HEK293 (cell line): Measurements from ENCODE around the gene LPCAT1.

Experiments used
- CTCF ChIA-PET: fragments of 350-600 bp; formaldehyde crosslinking; extraction: SDS; loops from one replicate; lab custom pipeline; 2021; ENCODE audit warnings: antibody characterized with exemption; lab: Yijun Ruan, JAX
- POLR2A ChIA-PET: fragments of 300-600 bp; formaldehyde crosslinking; extraction: SDS; loops from one replicate; lab custom pipeline; 2020; ENCODE audit warnings: antibody characterized with exemption, inconsistent platforms; lab: Yijun Ruan, JAX
- H3K27ac ChIP-seq: fragments of 200-500 bp; sonication (Bioruptor generic); 2 replicates; pipeline ENCODE4 v1.5.1; 2014; ENCODE audit warnings: low read depth, low read length, control low read depth, inconsistent platforms; ENCODE audit errors: extremely low read depth
- H3K36me3 ChIP-seq, 2 experiments: fragments of 200-500 bp in 1 of 2; sonication (Bioruptor generic) in 1 of 2; 1 replicate in 1 of 2; 2 replicates in 1 of 2; pipeline ENCODE4 v1.5.1; 2014 to 2017; ENCODE audit warnings: inconsistent platforms in 2 of 2, low read length in 2 of 2; ENCODE audit not compliant: control insufficient read depth in 2 of 2, insufficient read depth in 1 of 2
- H3K4me1 ChIP-seq: fragments of 200-500 bp; sonication (Bioruptor generic); 2 replicates; pipeline ENCODE4 v1.5.1; 2014; ENCODE audit warnings: mild to moderate bottlenecking, low read length, inconsistent platforms; ENCODE audit not compliant: control insufficient read depth, insufficient read depth
- H3K4me3 ChIP-seq: 2 replicates; pipeline ENCODE4 v1.5.1; 2011; ENCODE audit warnings: low read depth, mild to moderate bottlenecking, control low read depth, low read length, moderate library complexity
- H3K9me3 ChIP-seq: fragments of 200-500 bp; sonication (Bioruptor generic); 2 replicates; pipeline ENCODE4 v1.5.1; 2014; ENCODE audit warnings: low read depth, low read length, inconsistent platforms; ENCODE audit not compliant: control insufficient read depth, insufficient read depth
- BCL11A ChIP-seq: fragments of 450-650 bp; formaldehyde crosslinking; IDR thresholded peaks from 2 replicates; pipeline ENCODE4 v1.5.1; 2016; ENCODE audit warnings: low read depth, missing biosample characterization, missing genetic modification characterization
- TCF7L2 ChIP-seq: IDR thresholded peaks from 2 replicates; pipeline ENCODE4 v1.6.1; 2011; ENCODE audit warnings: low read depth, mild to moderate bottlenecking, inconsistent platforms, low read length, moderate library complexity, borderline replicate concordance
- ZFP41 ChIP-seq: fragments of 450-650 bp; formaldehyde crosslinking; IDR thresholded peaks from 2 replicates; pipeline ENCODE4 v1.5.1; 2016; ENCODE audit warnings: missing biosample characterization, missing genetic modification characterization, borderline replicate concordance
- ZNF140 ChIP-seq: fragments of 450-650 bp; formaldehyde crosslinking; IDR thresholded peaks from 2 replicates; pipeline ENCODE4 v1.5.1; 2016; ENCODE audit warnings: missing biosample characterization, missing genetic modification characterization
- ZNF157 ChIP-seq: fragments of 450-650 bp; formaldehyde crosslinking; IDR thresholded peaks from 2 replicates; pipeline ENCODE4 v1.5.1; 2016; ENCODE audit warnings: missing biosample characterization, missing genetic modification characterization
- ZNF202 ChIP-seq: fragments of 450-650 bp; formaldehyde crosslinking; IDR thresholded peaks from 2 replicates; pipeline ENCODE4 v1.5.1; 2016; ENCODE audit warnings: missing biosample characterization, missing genetic modification characterization, borderline replicate concordance
- ZNF248 ChIP-seq: fragments of 450-650 bp; formaldehyde crosslinking; IDR thresholded peaks from 2 replicates; pipeline ENCODE4 v1.5.1; 2017; ENCODE audit warnings: missing biosample characterization, missing genetic modification characterization
- ZNF404 ChIP-seq: fragments of 450-650 bp; formaldehyde crosslinking; IDR thresholded peaks from 2 replicates; pipeline ENCODE4 v1.5.1; 2017; ENCODE audit warnings: missing biosample characterization, missing genetic modification characterization
- ZNF473 ChIP-seq: fragments of 450-650 bp; formaldehyde crosslinking; IDR thresholded peaks from 2 replicates; pipeline ENCODE4 v1.5.1; 2017; ENCODE audit warnings: missing biosample characterization, missing genetic modification characterization
- ZNF518A ChIP-seq: fragments of 450-650 bp; formaldehyde crosslinking; conservative IDR thresholded peaks from 2 replicates; pipeline ENCODE4 v1.5.1; 2016; ENCODE audit warnings: low read depth, missing biosample characterization, missing genetic modification characterization
- ZNF660 ChIP-seq: fragments of 450-650 bp; IDR thresholded peaks from 2 replicates; pipeline ENCODE4 v1.5.1; 2018; ENCODE audit warnings: missing biosample characterization, mild to moderate bottlenecking, missing genetic modification characterization
- TF ChIP-seq, protein P1 (sequence below): fragments of 450-650 bp; IDR thresholded peaks from 2 replicates; pipeline ENCODE4 v1.5.1; 2018; ENCODE audit warnings: missing biosample characterization, missing genetic modification characterization
- TF ChIP-seq, protein P2 (sequence below): fragments of 450-650 bp; formaldehyde crosslinking; IDR thresholded peaks from 2 replicates; pipeline ENCODE4 v1.5.1; 2016; ENCODE audit warnings: missing biosample characterization, missing genetic modification characterization

Gene LPCAT1

GRCh38 chr5:1532384-1532783 is 8.6 kb upstream of the LPCAT1 start:
- POLR2A ChIA-PET = no interaction called here
- no peak overlapping the region for H3K4me3 ChIP-seq
- H3K36me3 ChIP-seq = no peaks in the 10 kb centered on the region
- CTCF ChIA-PET = interaction anchor here (0.7 to 1.6 kb wide), 3 partner anchors 113 to 359 kb away, joined by 3 to 4 read pairs (median 3); no protein-coding TSS in a partner anchor
- no peak overlapping the region for H3K27ac ChIP-seq
- H3K9me3 ChIP-seq = no peaks in the 10 kb centered on the region
- H3K4me1 ChIP-seq = no peaks in the 10 kb centered on the region
- TF ChIP-seq ZNF157 (tag by site-specific recombination) (no peak), BCL11A (tag by site-specific recombination) (no peak), ZNF404 (tag by site-specific recombination) (no peak), ZNF660 (tag by site-specific recombination) (no peak), ZNF202 (tag by site-specific recombination) (no peak), ZFP41 (tag by site-specific recombination) (no peak), TCF7L2 (no peak), ZNF140 (tag by site-specific recombination) (no peak), ZNF518A (tag by site-specific recombination) (no peak), ZNF473 (tag by site-specific recombination) (no peak)
- TF ChIP-seq, protein P1, sequence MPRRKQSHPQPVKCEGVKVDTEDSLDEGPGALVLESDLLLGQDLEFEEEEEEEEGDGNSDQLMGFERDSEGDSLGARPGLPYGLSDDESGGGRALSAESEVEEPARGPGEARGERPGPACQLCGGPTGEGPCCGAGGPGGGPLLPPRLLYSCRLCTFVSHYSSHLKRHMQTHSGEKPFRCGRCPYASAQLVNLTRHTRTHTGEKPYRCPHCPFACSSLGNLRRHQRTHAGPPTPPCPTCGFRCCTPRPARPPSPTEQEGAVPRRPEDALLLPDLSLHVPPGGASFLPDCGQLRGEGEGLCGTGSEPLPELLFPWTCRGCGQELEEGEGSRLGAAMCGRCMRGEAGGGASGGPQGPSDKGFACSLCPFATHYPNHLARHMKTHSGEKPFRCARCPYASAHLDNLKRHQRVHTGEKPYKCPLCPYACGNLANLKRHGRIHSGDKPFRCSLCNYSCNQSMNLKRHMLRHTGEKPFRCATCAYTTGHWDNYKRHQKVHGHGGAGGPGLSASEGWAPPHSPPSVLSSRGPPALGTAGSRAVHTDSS (tag by site-specific recombination) = no peak

GRCh38 chr5:1529498-1529897 is 5.7 kb upstream of the LPCAT1 start:
- ChIA-PET CTCF (no interaction called here), POLR2A (no interaction called here)

More at GRCh38 chr5:1529498-1529897, 5.7 kb upstream of the LPCAT1 start:
- no peak overlapping the region for H3K4me3 ChIP-seq
- H3K27ac ChIP-seq = no peak overlapping the region
- TF ChIP-seq ZNF248 (tag by site-specific recombination) = peak; percentile 68; the same call in 1 of the 2 replicates
- TF ChIP-seq, protein P2, sequence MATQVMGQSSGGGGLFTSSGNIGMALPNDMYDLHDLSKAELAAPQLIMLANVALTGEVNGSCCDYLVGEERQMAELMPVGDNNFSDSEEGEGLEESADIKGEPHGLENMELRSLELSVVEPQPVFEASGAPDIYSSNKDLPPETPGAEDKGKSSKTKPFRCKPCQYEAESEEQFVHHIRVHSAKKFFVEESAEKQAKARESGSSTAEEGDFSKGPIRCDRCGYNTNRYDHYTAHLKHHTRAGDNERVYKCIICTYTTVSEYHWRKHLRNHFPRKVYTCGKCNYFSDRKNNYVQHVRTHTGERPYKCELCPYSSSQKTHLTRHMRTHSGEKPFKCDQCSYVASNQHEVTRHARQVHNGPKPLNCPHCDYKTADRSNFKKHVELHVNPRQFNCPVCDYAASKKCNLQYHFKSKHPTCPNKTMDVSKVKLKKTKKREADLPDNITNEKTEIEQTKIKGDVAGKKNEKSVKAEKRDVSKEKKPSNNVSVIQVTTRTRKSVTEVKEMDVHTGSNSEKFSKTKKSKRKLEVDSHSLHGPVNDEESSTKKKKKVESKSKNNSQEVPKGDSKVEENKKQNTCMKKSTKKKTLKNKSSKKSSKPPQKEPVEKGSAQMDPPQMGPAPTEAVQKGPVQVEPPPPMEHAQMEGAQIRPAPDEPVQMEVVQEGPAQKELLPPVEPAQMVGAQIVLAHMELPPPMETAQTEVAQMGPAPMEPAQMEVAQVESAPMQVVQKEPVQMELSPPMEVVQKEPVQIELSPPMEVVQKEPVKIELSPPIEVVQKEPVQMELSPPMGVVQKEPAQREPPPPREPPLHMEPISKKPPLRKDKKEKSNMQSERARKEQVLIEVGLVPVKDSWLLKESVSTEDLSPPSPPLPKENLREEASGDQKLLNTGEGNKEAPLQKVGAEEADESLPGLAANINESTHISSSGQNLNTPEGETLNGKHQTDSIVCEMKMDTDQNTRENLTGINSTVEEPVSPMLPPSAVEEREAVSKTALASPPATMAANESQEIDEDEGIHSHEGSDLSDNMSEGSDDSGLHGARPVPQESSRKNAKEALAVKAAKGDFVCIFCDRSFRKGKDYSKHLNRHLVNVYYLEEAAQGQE = no peak
- H3K4me1 ChIP-seq = peaks cover under 1% of the 10 kb centered on the region
- H3K36me3 ChIP-seq = no peaks in the 10 kb centered on the region
- no peaks in the 10 kb centered on the region for H3K9me3 ChIP-seq
